Dendritic cell treated with granulocyte-macrophage colony-stimulating factor and Interleukin-4, amounts not matched to agents 40 ng/mL and 50 ng/mL, for 4 days (primary cell): ENCODE data around the gene APBA2.

Experiments used
- H3K27ac Mint-ChIP-seq: one replicate; pipeline ENCODE4 v1.8.0; 2022; ENCODE audit warnings: mild to moderate bottlenecking, mixed read lengths
- H3K27me3 Mint-ChIP-seq: one replicate; pipeline ENCODE4 v1.8.0; 2022; ENCODE audit warnings: mild to moderate bottlenecking, mixed read lengths
- H3K36me3 Mint-ChIP-seq: one replicate; pipeline ENCODE4 v1.8.0; 2022; ENCODE audit warnings: low read depth, mixed read lengths
- H3K4me1 Mint-ChIP-seq: one replicate; pipeline ENCODE4 v1.8.0; 2022; ENCODE audit warnings: low read depth, mixed read lengths
- H3K4me3 Mint-ChIP-seq: one replicate; pipeline ENCODE4 v1.8.0; 2022; ENCODE audit warnings: mild to moderate bottlenecking, moderate library complexity, mixed read lengths
- H3K9me3 Mint-ChIP-seq: one replicate; pipeline ENCODE4 v1.8.0; 2022; ENCODE audit warnings: mixed read lengths
- intact Hi-C: fragments of 100-400 bp; cut with micrococcal nuclease; formaldehyde crosslinking; loops from one replicate; pipeline ENCODE4 v1.15.0; 2022

APBA2 gene

DNA sequence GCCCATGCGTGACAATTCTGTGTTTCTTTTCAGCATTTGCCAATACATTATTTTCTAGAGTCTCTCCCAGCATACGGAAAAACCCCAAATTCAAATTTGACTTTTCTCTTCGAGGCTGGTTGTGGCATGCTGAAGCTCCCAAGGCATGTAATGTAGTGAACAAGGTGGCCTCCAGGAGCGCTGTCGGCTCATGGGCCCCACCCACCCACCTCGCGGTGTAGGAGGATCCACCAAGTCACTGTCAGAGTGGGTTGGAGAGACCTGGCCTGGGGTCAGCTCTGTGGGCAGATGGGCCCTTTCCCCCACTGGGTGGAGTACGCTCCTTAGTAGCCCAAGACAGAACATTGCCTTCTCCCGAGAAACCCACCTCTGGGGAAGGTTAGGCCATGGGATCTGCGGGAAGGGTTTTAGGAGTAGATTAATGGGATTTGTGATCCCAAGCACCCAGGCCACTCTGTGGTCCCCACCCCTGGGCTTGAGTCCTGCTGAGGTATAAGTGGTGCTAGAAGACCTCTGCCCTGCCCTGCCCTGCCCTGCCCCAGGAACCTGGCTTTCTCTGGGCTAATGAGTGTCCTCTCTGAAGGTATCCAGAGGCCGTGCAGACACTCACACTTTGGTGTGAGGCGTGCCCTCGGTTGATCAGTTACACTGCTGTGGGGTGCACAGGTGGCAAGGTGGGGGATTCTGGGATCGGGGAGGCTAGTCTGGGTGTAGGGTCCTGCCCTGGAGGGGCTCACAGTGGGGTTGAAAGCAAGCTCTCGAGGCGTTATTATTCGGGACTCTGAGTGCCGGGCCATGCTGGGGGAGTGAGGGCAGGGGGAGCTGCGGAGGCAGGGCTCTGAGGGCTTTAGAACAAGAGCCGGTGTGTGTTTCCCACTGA is 97.9 kb downstream of the APBA2 start:
- intact Hi-C loops: no loop called here
- H3K27me3 Mint-ChIP-seq: peaks cover 9% of the 10 kb centered on the region
- no peaks in the 10 kb centered on the region for H3K4me1 Mint-ChIP-seq

DNA sequence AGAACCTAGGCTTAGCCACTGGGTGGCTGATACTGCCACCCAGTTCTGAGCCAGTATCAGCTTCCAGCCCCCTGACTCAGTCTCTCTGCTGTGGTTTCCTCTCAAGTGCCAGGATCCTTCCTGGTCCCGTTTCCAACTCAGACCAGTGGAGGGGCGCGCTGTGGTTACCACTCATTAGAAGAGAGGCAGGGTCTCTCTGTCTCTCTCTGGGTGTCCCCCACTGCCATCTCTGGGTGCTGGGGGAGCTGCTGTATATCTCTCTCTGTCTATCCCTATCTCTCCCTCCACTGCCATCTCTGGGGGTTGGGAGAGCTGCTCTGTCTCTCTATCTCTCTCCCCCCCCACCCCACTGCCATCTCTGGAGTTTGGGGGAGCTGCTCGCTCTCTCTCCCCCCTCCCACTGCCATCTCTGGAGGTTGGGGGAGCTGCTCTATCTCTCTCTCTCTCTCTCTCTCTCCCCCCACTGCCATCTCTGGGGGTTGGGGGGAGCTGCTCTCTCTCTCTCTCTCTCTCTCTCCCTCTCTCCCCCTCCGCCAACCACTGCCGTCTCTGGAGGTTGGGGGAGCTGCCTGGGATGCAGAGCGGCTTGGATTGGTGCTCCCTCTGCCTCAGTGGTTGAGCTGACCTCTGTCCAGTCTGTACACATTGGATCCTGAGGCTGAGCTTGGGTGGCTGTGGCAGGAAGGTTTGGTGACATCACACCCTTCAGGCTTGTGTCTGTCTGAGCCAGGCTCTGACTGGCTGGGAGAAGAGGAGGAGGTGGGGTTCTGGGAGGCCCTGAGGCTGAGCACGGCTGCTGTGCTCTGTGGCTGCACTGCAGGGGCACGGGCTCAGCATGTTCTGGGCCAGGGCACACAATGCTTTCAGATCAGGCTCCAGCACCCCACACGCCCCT is 98.9 kb downstream of the APBA2 start:
- H3K4me3 Mint-ChIP-seq: no peak overlapping the region
- no peaks in the 10 kb centered on the region for H3K9me3 Mint-ChIP-seq
- H3K27ac Mint-ChIP-seq: no peak overlapping the region
- peaks cover 7% of the 10 kb centered on the region for H3K27me3 Mint-ChIP-seq
- no peaks in the 10 kb centered on the region for H3K4me1 Mint-ChIP-seq
- intact Hi-C loops: no loop called here
- no peaks in the 10 kb centered on the region for H3K36me3 Mint-ChIP-seq

More for the DNA sequence above, 97.9 kb downstream of the APBA2 start:
- H3K9me3 Mint-ChIP-seq: no peaks in the 10 kb centered on the region
- no peak overlapping the region for H3K27ac Mint-ChIP-seq
- H3K4me3 Mint-ChIP-seq: no peak overlapping the region
- no peaks in the 10 kb centered on the region for H3K36me3 Mint-ChIP-seq

DNA sequence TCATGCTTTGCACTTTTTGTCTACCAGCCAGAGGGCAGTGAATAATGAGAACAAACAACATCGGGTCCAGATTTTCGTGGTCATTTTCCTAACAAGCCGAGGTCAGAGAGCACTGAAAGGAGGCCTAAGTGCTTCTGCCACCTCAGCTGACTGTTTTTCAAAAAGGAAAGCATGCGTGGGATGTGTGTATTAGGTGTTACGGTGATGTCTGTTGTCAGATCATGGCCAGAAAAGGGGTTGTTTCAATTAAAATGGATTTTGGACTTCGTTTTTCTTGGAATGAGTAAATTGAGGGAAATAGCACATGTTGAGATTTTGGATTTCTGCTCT is 99.5 kb downstream of the APBA2 start:
- Mint-ChIP-seq H3K9me3 (no peaks in the 10 kb centered on the region), H3K27ac (no peak overlapping the region), H3K36me3 (no peaks in the 10 kb centered on the region), H3K4me3 (no peak overlapping the region), H3K4me1 (no peaks in the 10 kb centered on the region), H3K27me3 (peaks cover 7% of the 10 kb centered on the region)
- intact Hi-C loops: no loop called here

DNA sequence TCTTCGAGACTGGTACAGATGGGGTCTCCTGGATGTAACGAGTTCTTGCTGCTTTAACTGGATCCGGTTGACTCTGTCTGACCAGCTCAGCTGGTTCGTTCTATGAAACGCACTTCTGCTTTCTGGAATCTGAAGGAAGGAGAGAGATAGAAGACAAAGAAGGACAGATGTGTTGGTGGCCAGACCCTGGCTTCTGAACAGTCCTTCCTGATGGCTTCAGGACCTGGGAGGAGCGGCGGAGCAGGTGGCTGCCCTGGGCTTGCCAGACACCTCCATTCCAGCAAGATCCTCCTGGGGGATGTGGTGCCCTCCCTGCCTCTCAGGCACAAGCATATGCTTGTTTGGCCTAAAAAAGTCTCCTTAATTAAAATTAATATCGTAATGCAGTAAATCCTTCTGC is 99.9 kb downstream of the APBA2 start:
- Mint-ChIP-seq H3K9me3 (no peaks in the 10 kb centered on the region), H3K27ac (no peak overlapping the region), H3K36me3 (no peaks in the 10 kb centered on the region), H3K4me1 (no peaks in the 10 kb centered on the region), H3K4me3 (no peak overlapping the region), H3K27me3 (peaks cover 7% of the 10 kb centered on the region)
- intact Hi-C loops: no loop called here

DNA sequence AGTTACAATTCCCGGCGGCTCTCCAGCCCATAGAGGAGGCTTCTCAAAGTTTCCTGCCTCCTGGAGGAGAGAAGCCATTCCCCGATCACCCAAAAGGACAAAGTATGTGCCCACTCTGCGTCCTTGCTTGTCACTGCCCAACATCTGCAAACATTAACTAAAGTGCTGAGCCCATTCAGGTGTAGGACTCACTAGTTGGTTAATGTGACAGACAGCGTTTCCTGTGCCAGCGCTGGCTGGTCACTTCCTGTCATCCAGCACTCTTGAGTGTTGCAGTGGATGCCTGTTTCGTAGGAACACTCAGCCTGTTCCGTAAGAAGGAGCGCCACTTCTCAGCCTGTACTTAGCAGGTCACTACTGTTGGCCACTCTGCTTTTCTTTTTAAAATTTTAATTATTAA is 100.3 kb downstream of the APBA2 start:
- H3K27me3 Mint-ChIP-seq: peaks cover 7% of the 10 kb centered on the region
- no peaks in the 10 kb centered on the region for H3K4me1 Mint-ChIP-seq
- H3K9me3 Mint-ChIP-seq: no peaks in the 10 kb centered on the region
- intact Hi-C loops: no loop called here
- H3K27ac Mint-ChIP-seq: no peak overlapping the region
- no peaks in the 10 kb centered on the region for H3K36me3 Mint-ChIP-seq
- H3K4me3 Mint-ChIP-seq: no peak overlapping the region

DNA sequence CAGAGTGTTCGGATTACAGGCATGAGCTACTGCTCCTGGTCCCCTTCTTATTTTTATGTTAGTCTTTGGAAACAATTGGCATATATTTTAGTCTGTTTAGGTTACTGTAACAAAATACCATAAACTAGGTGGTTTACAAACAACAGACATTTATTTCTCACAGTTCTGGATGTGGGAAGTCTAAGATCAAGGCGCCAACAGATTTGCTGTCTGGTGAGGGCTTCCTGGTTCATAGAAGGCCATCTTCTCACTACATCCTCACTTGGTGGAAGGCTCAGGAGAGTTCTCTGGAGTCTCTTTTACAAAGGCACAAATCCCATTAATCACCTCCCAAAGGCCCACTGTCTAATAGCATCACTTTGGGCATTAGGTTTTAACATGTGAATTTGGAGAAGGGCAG is 101.0 kb downstream of the APBA2 start:
- H3K9me3 Mint-ChIP-seq: no peaks in the 10 kb centered on the region
- H3K27me3 Mint-ChIP-seq: peaks cover 7% of the 10 kb centered on the region
- intact Hi-C loops: no loop called here
- no peak overlapping the region for H3K4me3 Mint-ChIP-seq
- H3K27ac Mint-ChIP-seq: no peak overlapping the region
- no peaks in the 10 kb centered on the region for H3K4me1 Mint-ChIP-seq
- H3K36me3 Mint-ChIP-seq: no peaks in the 10 kb centered on the region

DNA sequence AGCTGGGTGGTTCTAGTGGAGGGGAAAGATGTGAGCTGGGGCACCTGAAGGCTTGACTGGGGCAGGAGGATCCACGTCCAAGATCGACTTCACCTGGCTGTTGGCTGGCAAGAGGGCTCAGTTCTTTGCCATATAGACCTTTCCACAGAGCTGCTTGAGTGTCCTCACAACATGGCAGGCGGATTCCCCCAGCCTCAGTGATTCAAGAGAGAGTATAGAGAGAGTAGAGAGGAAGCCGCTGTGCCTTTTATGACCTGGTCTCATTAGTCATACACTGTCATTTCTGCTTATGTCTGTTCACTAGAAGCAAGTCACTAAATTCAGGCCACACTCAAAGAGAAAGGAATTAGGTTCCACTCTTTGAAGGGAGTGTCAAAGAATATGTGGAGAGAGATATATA is 101.6 kb downstream of the APBA2 start:
- intact Hi-C loops: no loop called here
- Mint-ChIP-seq H3K27ac (no peak overlapping the region), H3K4me3 (no peak overlapping the region), H3K4me1 (no peaks in the 10 kb centered on the region), H3K9me3 (no peaks in the 10 kb centered on the region), H3K27me3 (peaks cover 7% of the 10 kb centered on the region), H3K36me3 (no peaks in the 10 kb centered on the region)

DNA sequence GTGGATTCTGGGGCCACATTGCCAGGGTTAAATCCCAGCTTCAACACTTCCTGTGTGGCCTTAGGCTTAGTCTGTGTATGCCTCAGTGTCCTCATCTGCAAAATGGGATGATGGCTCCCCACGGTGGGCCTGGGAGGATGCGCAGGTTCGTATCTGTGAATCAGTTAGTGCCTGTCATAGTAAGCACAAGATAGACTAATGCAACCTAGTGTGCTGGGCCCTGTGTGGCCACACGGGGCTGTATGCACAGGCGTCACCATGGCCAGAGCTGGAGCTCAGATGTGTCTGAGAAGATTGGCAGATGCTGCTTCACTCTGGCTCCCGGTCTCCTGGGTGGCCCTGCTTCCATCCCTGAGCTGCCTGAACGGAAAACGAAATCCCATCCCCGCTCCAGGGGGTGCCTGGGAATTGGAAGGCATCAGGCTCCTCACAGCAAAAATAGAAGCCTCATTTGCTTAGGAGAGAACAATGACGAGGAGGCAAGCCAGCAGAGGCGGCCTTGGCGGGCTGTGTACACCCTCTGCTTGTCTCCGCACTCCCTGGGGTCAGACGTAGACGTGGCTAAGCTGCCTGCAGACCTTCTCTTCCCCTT is 103.6 kb downstream of the APBA2 start:
- H3K9me3 Mint-ChIP-seq: no peaks in the 10 kb centered on the region
- H3K27ac Mint-ChIP-seq: no peak overlapping the region
- no peaks in the 10 kb centered on the region for H3K36me3 Mint-ChIP-seq
- peaks cover 5% of the 10 kb centered on the region for H3K27me3 Mint-ChIP-seq
- intact Hi-C loops: no loop called here
- no peak overlapping the region for H3K4me3 Mint-ChIP-seq
- peaks cover 19% of the 10 kb centered on the region for H3K4me1 Mint-ChIP-seq

DNA sequence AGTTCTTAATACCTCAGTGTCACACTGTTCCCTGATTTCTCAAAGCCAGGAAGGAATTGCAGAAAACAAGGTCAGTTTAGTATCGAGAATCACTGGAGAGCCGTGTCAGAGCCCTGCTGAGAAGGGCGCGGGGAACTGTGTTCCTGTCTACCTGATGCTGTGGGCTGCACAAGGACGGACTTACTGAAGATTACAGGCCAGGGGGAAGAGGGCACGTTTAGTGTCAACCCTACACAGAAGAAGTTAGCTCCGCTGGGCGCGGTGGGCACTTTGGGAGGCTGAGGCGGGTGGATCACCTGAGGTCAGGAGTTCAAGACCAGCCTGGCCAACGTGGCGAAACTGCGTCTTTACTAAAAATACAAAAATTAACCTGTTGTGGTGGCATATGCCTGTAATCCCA is 104.1 kb downstream of the APBA2 start:
- no peak overlapping the region for H3K27ac Mint-ChIP-seq
- peaks cover 1% of the 10 kb centered on the region for H3K27me3 Mint-ChIP-seq
- intact Hi-C loops: no loop called here
- no peak overlapping the region for H3K4me3 Mint-ChIP-seq
- peaks cover 25% of the 10 kb centered on the region for H3K4me1 Mint-ChIP-seq
- no peaks in the 10 kb centered on the region for H3K9me3 Mint-ChIP-seq
- H3K36me3 Mint-ChIP-seq: no peaks in the 10 kb centered on the region

DNA sequence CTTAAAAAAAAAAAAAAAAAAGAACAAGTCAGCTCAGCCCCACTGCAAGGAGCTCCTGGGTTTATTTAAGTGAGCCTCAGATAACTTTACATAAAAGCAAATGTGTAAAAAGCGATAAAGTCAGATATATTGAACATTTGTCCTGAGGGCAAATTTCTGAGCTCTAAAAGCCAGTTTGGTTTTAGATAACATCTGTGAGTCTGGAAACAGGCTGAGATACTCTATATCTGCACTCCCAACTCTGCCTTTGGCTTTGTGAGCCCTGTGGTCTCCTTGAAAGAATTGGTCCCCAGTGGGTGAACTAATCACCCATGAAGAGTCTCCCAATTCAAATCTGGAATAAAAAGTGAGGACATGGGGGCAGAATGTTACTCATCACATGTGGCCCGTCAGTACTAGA is 104.6 kb downstream of the APBA2 start:
- H3K27me3 Mint-ChIP-seq: no peaks in the 10 kb centered on the region
- no peak overlapping the region for H3K4me3 Mint-ChIP-seq
- intact Hi-C loops: no loop called here
- no peak overlapping the region for H3K27ac Mint-ChIP-seq
- H3K9me3 Mint-ChIP-seq: no peaks in the 10 kb centered on the region
- peaks cover 29% of the 10 kb centered on the region for H3K4me1 Mint-ChIP-seq
- no peaks in the 10 kb centered on the region for H3K36me3 Mint-ChIP-seq

DNA sequence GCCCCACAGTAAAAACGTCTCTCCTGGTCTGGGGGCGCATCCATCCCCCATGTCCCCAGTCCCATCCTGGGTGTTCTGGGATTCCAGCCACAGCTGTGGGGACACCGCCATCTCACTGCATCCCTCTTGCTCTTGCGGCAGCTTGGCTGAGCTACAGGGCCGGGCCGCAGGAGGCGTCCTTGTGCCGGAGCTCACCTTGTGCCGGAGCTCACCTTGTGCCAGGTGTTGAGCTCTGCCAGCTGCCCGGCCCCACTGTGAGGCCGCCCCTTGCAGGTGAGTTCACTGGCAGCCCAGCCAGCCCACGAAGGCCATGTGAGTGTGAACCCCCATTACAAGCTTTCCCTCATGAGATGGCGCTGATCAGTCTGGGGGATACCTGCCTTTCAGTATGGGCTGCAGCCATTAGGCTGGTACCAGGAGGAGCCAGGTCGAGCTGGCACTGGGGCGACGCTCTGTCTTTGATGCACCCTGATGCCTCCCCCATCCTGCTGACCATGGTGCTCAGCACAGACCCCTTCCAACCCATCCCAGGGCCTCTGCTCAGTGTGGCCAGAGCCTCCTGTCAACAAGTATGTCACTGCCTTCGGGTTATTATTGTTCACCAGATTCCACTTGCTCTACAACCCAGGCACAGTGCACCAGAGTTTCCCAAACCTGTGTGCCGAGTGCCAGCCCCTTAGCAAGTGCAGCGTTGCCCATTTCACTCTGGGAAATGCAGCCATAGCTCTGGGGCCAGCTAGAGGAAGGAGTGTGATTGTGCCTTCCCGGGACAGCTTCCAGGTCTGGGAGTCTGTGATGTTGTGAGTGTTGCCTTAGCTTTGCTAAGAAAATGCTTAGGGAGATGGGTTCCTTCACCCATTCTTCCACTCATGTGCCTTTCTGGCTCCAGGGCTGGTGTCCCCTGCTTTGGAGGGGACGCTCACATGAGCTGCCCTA is 105.7 kb downstream of the APBA2 start:
- Mint-ChIP-seq H3K9me3 (no peaks in the 10 kb centered on the region), H3K27me3 (no peaks in the 10 kb centered on the region), H3K4me3 (no peak overlapping the region), H3K36me3 (no peaks in the 10 kb centered on the region), H3K27ac (no peak overlapping the region), H3K4me1 (peaks cover 29% of the 10 kb centered on the region)
- intact Hi-C loops: no loop called here

DNA sequence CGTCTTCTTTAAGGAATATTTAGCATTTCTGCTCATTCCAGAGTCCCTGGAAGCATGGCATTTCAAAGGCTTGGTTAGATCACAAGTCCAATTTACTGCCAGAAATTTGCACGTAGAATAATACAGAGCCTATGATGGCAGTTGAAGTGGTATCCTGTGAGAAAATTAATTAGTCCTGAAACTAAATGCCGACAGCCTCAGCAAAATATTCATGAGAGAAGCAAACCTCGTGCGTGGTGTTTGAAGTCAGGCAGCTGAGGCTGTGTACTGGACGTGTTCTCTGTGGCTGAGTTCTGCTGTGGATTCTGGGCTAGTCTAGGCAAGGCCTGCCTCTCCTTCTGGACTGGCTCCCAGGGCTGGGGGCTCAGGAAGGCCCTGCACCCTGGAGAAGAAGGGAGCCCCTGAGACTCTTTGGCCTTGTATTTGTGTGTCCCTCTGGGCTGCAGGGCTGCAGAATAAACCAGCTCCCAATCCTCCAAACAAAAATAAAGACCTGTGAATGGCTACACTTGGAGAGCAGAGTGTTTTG is 106.6 kb downstream of the APBA2 start:
- Mint-ChIP-seq H3K4me1 (peaks cover 29% of the 10 kb centered on the region), H3K4me3 (no peak overlapping the region), H3K27ac (no peak overlapping the region), H3K36me3 (no peaks in the 10 kb centered on the region), H3K27me3 (no peaks in the 10 kb centered on the region), H3K9me3 (no peaks in the 10 kb centered on the region)
- intact Hi-C loops: no loop called here

DNA sequence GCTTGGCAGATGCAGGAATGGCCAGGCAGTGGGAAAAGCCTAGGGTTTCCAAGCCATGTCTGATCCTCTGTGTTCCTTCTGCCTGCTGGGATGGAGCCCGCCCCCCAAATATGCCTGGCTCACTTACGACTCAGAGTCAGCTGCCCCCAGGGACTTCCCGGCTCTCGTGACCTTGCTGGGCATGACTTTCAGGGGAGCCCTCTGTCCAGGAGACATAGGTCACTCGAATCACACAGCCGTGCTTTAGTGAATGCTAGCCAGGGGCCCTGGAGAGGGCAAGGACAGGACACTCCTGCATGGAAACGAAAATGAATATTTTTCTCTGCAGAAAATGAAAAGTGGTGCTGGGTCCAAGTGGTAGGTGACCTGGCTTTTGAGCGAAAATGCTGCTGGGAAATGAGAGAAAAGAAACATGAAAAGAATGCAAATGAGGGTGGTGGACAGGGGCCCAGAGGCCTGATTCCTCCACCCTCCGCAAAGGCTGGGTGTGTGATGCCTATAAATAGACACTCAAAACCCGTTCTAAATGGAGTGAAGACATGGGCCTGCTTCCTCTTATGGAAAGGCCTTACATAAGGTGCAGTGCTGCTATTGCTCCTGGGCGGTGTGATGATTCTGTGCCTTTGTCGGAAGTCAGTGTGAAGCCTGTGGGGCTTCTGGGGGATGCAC is 107.4 kb downstream of the APBA2 start:
- Mint-ChIP-seq H3K27me3 (no peaks in the 10 kb centered on the region), H3K27ac (no peak overlapping the region), H3K4me1 (peaks cover 29% of the 10 kb centered on the region), H3K9me3 (no peaks in the 10 kb centered on the region), H3K36me3 (no peaks in the 10 kb centered on the region), H3K4me3 (no peak overlapping the region)
- intact Hi-C loops: no loop called here
